Stimulated activated CD8-positive, alpha-beta memory T cell treated with anti-CD3 and anti-CD28 coated beads, Interleukin-7, amount 100 ng/mL, for 1 hour (primary cell): Measurements from ENCODE around the gene HAVCR1.

ENCODE experiments used
- DNase-seq, 2 donors: peaks; one replicate each; pipeline ENCODE4 v3.0.0-alpha.2; 2020; ENCODE audit warnings: low read depth in 2 of 2

HAVCR1 gene

GRCh38 chr5:157004893-157005551 lies 53.9 kb downstream of the HAVCR1 start:
- no peak for DNase-seq

GRCh38 chr5:156991714-156992113 lies 67.2 kb downstream of the HAVCR1 start:
- no peak for DNase-seq

GRCh38 chr5:156984064-156984463 lies 74.9 kb downstream of the HAVCR1 start:
- DNase-seq: no peak

GRCh38 chr5:156981481-156981880 lies 77.4 kb downstream of the HAVCR1 start:
- DNase-seq: no peak
